CD4-positive, alpha-beta T cell treated with Interferon alpha-2 for 1 hour (primary cell): ENCODE measurements around the gene SH3PXD2A.

Source experiments
- DNase-seq, 2 donors: peaks; one replicate each; pipeline ENCODE4 v3.0.0-alpha.2; 2020 to 2022

The SH3PXD2A gene

DNA sequence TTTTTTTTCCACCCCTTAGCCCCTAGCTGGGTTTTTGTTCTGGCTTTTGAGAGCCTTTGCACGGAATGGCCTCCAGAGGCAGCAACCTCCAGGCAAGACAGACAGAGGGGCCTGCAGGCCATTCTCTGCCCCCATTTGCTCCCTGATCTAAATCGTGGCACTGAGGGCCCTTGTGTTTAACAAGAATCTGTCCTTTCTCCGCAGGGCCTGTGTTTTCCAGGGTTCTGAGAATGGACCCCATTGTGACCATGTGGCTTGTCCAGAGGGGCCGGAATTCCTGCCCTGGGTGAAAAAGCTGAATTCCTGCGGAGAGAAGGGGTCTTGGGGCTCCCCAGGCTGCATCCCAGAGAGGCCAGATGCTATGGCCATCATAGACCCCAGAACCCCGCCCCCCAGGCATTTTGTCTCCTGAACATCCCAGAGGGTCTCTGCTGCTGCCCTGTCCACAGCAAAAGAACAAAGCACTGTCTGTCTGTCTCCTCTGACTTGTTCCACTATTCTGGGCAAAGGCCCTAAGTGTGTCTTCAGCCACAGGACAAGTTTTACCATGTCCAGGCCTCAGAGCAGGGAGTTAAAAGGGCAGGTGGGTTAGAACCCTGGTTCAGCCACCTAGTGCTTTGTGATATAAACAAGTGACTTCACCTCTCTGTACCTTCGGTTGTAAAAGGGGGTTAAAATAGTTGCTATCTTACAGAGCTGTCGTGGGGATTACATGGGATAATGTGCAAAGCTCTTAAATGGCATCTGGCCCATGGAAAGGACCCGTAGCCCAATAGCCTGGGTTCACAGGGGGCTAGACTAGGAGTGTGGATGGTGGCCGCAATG lies 155.6 kb downstream of the SH3PXD2A start:
- no peak for DNase-seq

DNA sequence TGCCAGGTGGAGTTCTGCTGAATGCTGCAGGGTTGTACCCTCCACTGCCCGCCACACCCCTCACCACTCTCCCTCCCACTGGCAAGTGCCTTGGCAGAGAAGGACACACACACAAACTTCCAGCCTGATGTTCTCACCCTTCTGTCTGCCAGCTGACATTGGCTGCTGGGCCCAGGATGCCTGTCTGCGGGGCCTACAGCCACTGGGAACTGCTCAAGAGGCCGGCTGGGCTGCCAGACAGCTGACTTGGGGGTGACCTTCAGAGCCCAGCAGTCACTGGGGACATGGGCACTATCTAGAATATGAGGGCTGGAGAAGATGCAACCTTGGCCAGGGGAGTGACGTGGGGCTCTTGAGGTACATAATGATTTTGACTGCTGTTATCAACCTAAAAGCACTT lies 157.1 kb downstream of the SH3PXD2A start:
- DNase-seq = no peak

DNA sequence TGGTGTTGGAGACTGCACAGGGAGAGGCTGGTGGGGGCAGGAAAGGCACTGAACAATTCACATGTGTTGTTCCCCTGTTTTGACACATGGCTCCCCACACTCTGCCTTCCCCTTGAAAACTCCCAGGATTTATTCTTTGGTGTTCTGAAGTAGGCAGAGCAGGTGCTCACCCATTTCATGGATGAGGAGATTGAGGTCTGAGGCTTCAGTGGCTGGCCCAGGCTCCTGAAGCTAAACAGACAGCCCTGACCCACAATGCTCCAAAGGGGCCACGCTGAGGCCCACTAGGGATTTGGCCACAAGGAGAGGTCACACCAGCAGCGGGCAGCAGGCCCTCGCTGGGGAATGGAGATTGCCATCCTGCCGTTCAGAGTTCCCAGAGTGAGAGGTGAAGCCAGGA lies 157.6 kb downstream of the SH3PXD2A start:
- DNase-seq = no peak

DNA sequence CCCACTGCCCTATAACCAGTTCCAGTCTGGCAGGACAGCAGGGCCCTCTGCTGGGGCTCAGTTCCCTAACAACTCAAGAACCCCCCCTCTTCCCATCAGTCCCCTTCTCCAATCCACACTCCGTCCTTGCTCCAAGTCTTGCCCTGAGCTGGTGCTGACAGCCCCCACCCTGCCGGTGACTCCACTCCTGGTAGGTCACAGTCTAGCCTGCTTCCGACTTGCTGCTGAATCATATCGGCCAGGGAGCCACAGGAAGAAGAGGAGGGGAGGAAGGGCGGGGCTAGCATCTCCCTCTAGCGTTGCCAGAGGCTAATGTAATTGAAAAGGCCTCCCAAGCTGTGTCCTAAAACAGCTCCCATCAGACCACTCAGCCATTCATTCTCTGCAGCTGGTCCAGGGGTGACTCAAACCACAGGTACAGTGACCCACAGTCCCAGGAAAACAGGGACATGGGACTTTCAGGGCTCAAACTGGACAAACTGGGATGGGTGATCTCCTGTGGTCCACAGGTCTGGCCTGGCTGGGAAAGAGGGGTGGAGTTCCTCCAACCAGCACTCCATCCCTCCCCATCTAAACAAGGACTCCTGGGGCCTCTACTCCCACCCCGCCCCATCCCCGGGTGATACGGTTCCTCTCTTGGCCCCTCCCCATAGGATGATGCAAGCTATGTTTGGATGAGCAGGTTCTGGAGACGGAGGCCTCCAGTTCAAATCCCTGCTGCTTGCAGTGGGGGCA lies 158.8 kb downstream of the SH3PXD2A start:
- DNase-seq = peak; percentile 52 to 67

DNA sequence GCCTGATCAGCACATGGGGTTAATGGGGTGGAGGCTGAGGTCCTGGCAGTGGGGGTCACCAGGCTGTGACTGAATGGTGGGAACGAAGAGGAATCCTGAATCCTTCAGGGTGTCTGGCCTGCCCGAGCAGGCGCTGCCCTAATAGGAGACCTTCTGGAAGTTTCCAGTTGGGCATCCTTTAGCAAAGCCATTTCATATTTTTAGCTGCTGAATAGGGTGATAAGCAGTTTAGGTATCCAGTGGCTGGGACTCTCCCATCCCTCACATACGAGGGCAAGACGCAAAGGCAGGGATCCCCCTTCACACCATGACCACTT lies 159.3 kb downstream of the SH3PXD2A start:
- DNase-seq = no peak

DNA sequence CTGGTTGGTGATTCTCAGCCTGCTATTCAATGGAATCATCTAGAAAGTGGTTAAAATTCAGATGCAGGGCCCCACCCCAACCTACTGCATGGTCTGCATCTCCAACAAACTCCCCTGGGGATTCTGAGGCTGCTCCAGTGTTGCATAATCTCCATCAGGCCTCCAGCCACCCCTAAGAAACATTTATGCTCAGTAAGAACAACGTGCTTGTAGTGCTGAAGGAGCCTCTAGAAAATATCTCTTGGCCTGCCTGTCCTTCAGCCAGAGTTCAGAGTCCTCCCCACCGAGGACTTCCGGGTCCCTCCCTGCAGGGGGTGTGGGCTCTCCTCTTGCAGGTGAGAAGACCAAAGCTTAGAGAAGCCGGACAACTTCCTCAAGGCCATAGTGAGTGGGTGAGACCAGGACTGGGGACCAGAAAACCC lies 159.8 kb downstream of the SH3PXD2A start:
- no peak for DNase-seq

DNA sequence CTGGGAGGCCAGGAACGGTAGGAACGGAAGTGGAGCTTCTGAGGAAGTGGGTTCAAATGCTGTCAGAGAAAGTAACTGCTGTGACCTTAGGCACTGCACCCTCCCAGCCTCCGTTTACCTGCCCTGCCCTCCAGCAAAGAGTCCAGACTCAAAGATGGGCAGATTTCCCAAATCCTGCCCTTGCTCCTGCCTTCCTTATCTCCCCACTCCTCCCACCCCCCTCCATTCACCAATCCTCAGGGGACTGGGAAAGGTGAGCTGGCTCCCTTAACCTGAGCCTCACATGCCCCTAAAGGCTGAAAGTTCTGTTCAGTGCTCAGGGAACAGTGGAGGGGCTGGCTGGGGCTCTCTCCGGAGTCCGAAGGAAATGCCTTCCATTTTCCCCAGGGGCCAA lies 161.6 kb downstream of the SH3PXD2A start:
- no peak for DNase-seq

DNA sequence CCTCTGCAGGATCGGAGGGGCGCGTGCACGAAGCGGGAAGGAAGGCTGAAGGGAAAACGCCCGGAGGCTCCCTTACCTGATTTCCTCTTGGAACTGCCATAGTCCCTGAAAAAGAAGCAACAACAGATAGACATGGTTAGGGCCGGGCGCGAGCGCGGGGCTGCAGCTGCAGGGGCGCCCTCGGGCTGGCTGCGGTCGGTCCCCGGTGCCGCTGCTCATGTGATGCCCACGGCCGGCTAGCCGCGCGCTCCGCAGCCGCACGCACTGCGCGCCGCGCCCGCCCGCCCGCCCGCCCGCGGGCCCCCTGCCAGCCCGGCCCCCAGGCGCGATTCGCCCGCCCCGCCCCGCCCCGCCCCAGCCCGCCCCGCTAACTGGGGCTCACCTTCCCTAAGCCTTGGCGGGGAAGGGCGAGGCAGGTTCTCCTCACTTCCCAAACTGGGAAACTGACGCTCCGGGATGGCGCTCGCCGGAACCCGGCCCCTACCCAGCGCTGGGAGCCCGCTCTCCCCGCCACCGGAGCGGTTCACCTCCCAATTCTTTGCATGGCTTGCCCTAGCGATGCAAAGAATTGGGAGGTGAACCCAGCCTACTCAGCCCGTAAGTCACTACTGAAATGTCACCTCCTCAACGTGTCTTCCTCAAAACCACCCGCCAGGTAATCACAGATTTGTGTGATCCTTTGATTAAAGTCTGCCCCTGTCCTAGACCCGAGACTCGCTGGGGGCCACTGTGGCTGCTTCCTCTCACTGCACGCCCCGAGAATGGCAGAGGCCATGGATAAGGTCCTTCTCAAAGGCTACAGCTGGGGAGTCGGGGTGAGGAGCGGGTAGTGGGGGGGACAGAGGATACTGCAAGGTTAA lies 162.2 kb downstream of the SH3PXD2A start:
- peak in 1 of 2 donors; percentile 49 for DNase-seq

DNA sequence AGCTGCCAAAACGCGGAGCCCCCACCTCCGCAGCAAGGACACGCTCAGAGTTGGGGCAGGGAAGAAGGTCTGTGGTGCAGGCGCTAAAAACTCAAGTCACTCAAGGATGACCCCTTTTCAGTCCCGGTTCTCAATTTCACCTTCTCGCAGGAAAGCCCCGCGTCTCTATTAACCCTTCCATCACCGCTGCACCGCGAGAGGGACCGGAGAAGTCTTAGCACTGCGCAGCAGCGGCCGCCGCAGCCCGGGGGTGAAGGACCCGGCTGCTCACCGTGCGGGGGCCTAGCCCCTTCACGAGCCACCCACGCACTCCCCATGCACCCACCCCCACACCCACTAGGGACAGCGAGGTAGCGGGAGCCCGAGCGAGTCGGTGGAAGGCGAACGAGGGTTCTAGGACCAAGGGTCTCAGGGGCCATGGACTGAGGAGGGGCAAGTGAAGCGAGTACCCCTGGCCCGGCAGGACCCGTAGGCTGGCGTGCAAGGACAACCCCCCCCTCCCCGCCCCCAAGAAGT lies 162.9 kb downstream of the SH3PXD2A start:
- peak; percentile 26 to 27 for DNase-seq

DNA sequence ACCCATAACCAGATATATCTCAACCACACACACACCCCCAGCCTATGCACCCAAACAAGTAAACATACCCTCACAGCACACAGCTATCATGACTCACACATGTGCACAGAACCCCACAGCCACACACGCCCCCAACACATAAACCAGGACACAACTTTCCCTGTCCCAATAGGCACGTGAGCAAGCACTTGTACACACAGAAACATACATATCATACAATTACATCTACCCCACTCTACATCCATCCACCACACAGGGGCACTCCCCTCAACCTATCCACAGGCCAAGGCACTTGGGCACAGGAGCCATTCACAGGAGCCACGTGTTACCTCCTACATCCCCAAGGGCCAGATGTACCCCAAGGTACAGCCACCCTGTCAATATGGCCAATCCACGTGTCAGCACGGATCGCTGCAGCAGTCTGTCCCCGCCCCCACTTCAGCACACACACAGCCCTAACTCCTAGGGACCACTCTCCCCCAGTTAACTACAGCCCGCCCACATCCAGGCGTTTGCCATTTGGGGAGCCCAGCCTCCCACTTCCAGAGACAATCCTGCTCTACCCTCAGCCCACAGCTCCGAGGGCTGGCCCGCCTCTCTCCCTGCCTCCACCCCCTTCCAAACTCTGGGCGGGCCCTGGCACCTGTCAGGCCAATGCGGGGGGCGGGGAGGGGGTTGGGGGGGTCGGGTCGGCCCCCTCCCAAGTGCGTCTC lies 163.5 kb downstream of the SH3PXD2A start:
- no peak for DNase-seq

DNA sequence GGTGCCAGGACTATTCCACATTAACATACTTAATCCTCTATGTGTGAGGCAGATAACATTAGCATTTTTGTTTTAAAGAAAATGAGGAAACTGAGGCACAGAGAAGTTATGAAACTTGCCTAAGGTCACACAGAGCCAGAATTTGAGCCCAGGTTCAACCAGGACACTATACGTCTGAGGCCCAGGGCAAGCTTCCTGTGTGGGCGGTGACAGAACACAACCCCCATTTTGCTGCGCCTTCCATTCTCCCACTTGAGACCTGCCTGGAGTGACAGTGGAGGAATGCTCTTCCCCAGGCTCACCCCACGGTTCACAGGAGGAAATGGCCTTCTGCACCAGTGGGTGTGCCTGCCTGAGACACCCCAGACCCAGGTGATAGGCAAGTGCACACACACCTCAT lies 164.1 kb downstream of the SH3PXD2A start:
- no peak for DNase-seq

DNA sequence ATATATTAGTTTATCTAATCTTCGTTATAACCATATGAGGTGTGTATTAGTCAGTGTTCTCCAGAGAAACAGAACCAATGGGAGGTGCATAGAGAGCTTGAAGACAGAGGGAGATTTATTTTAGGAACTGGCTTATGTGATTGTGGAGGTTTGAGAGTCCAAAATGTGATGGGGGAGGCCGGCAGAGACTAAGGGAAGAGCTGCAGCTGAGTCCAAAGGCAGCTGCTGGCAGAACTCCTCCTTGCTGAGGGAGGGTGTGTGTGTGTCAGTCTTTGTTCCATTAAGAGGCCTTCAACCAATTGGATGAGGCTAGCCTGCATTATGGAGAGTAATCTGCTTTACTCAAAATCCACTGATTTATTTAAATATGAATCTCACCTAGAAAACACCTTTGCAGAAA lies 165.1 kb downstream of the SH3PXD2A start:
- DNase-seq = no peak

DNA sequence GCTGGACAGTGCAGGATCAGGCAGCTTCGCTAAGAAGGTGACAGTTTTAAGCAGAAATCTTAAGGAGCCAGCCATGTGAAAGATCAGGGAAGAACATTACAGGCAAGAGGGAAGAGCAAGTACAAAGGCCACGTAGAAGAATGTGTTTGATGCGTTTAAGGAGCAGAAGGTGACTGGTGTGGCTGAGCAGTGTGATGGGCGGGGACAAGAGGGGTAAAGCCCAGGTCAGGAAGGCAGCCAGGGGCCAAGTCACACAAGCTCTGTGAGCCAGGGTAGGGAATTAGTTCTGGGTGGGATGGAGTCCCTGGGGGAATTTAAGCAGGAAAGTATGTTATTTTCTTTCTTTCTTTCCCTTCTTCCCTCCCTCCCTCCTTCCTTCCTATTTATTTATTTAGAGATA lies 166.9 kb downstream of the SH3PXD2A start:
- no peak for DNase-seq

DNA sequence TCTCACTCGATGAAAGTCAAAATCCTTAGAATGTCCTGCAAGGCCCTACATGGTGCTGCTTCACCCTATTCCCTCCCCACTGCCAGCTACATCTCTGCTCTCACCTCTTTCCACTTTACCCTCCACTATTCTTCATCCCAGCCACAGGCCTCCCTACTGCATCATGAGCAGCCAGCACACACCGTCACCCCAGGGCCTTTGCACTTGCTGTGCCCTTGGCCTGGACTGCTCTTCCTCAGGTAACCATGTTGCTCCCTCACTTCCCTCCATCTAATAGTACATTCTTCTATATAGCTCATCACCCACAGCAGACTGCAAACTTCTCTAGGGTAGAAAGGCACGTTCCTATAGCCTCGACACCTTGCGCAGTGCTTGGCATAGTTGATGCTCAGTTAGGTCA lies 167.7 kb downstream of the SH3PXD2A start:
- DNase-seq = no peak

DNA sequence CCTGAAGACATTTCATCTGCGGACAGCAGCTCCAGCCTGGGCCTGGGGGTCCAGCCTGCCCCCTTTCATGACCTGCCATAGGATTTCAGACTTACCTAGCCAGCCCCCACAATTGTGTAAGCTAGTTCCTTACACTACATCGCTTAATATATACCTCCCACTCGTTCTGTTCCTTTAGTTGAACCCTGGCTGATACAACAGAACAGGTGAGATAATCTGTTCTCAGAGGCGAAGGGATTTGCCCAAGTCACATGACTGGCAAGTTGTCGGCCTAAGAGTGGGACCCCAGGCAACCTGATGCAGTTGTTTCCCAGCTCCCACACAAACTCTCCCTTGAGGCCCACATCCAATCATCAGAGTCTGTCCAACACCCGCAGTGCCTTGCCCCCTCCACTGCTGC lies 168.2 kb downstream of the SH3PXD2A start:
- DNase-seq = no peak

DNA sequence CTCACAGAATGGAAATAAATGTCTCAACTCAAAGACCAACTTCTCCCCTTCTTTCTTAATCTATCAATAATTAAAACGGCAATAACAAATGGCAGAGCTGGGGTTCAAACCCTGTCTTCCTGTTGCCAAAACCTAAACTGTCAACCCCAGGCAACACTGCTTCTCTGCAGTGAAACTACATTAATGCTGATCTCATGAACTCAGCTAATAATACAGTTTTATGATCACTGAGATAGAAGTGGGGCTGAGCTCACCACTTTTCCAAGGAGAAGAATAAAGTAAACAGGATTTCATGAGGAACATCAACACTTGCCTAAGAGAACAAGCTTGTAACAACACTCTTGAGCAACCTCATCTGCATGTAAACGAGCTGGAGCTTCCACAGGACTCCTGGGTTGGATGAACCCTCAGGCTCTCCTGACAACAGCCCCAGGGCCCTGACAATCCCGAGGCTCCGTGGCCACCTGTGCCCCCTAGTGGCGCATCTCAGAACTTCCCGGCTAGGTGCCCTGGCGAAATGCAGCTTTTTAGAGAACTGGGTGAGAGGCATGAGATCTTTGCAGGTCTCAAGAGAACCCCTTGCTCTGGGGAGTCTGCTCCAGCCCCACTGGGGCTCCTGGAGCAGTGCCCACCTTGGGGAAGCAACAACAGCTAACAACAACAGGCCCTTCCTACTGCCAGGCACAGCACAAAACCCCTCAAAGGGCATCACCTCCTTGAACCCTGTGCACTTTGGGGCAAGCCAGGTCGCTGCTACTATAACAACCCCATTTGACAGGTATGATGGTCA lies 169.3 kb downstream of the SH3PXD2A start:
- DNase-seq = peak; percentile 62 to 80

DNA sequence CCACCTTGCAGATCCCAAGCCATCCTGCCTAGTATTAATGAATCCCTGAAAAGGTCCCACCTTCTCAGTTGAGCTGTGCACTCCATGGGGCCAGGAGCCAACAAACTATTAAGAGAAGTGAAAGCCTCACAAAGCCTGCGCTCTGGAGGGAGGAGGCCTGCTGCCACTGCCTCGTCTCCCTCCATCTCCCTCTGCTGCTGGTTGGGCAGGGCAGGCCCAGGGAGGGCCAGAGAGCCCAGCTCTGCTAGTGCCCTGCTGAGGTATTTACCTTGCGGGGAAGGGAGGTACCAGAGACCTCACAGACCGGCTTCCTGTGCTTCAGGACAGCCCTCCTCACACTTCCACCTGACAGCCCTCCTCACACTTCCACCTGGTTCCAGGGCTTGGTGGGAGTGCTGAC lies 171.5 kb downstream of the SH3PXD2A start:
- no peak for DNase-seq

DNA sequence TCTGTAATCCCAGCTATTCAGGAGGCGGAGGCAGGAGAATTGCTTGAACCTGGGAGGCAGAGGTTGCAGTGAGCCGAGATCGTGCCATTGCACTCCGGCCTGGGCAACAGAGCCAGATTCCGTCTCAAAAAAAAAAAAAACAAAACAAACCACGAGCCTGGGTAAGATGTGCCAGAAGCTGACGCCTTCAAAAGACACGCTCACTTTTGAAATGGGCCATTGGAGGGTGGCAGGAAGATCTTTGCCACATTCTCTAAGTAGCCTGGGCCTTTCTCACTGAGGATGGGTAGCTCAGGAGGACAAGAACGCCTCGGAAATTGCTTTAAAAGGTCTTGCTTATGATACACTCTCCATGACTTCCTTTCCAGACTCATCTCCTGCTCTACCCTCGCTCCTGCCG lies 172.7 kb downstream of the SH3PXD2A start:
- no peak for DNase-seq

DNA sequence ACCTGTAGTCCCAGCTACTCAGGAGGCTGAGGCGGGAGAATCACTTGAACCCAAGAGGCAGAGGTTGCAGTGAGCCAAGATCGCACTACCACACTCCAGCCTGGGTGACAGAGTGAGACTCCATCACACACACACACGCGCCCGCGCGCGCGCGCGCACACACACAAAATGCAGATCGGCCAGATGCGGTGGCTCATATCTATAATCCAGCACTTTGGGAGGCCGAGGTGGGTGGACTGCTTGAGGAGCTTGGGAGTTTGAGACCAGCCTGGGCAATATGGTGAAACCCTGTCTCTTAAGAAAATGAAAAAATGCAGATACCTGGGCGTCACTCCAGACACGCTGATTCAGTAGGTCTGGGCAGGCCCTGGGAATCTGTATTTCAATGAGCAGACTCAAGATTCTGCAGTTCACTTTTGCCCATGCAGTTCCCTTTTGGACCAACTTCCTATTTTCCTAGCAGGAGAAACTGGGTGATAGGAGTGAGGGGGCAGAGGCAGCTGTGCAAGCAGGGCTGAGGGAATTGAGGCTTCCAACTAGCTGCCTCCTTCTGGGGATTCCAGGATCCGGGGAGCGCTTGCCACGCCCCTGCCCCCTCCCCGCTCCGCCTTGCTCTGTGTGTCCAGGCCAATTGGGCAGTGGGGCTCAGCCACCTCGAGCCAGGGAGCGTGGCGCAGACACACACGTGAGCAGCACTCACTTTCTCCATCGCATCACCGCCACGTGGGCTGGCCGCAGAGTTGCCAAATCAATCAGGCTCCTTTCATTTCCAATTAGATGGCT lies 173.6 kb downstream of the SH3PXD2A start:
- no peak for DNase-seq

DNA sequence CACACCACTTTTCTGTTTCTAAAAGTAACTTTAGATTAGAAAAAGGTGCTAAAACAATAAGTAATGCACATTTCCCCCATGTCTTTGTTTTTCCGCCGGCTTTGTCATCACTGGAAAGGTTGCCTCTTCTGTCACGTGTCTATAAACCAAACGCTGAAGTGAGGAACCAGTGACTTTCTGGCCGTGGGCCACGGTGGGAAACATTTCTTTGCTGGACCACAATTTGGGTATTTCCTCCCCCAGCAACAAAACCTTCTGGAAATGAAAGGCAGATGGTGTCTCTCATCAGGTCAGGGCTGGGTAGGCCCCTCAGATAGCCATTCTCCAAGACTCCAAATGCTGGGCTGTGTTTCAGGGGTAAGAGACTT lies 174.5 kb downstream of the SH3PXD2A start:
- DNase-seq = no peak
